ENCODE results near the gene ADCY5.

The ADCY5 gene

GRCh38 chr3:123394391-123395020 is 54.4 kb downstream of the ADCY5 start:
- TF ChIP-seq, protein P1, sequence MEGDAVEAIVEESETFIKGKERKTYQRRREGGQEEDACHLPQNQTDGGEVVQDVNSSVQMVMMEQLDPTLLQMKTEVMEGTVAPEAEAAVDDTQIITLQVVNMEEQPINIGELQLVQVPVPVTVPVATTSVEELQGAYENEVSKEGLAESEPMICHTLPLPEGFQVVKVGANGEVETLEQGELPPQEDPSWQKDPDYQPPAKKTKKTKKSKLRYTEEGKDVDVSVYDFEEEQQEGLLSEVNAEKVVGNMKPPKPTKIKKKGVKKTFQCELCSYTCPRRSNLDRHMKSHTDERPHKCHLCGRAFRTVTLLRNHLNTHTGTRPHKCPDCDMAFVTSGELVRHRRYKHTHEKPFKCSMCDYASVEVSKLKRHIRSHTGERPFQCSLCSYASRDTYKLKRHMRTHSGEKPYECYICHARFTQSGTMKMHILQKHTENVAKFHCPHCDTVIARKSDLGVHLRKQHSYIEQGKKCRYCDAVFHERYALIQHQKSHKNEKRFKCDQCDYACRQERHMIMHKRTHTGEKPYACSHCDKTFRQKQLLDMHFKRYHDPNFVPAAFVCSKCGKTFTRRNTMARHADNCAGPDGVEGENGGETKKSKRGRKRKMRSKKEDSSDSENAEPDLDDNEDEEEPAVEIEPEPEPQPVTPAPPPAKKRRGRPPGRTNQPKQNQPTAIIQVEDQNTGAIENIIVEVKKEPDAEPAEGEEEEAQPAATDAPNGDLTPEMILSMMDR (conservative IDR thresholded peaks at IDR 0.05; ENCODE audit: low read depth, low read length), result no peak
- no peak for DNase-seq (ENCODE audit: low read depth)
- no peak overlapping the region for H3K4me3 ChIP-seq (ENCODE audit: low read length)

DNA sequence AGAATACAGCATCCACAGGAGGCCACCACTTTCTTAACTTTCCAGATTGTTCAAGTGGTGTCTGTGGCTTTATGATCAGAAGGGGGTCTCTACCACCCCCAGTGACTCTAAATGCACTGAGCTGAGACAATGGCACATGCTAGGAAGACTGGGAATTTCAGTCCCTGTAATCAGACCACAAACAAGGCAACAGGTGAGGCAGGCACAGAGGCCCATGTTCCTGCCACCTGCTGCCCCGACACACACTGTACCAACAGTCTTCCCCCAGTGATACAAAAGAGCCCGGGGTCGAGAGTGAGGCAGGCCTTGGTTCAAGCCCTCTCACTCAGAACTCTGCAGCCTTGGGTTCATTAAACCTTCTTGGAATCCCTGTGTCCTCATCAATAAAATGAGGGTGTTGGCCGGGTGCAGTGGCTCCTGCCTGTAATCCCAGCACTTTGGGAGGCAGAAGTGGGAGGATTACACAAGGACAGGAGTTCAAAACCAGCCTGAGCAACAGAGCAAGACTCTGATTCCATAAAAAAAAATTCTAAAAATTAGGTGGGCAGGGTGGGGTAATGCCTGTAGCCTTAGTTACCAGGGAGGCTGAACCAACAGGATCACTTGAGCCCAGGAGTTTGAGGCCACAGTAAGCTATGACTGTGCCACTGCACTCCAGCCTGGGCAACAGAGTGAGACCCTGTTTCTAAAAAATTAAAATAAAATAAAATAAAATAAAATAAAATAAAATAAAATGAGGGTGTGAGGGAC is 55.8 kb downstream of the ADCY5 start:
- TF ChIP-seq, protein P1 (conservative IDR thresholded peaks at IDR 0.05; ENCODE audit: low read depth, low read length), result no peak
- no peak for DNase-seq (ENCODE audit: low read depth)
- no peak overlapping the region for H3K4me3 ChIP-seq (ENCODE audit: low read length)

DNA sequence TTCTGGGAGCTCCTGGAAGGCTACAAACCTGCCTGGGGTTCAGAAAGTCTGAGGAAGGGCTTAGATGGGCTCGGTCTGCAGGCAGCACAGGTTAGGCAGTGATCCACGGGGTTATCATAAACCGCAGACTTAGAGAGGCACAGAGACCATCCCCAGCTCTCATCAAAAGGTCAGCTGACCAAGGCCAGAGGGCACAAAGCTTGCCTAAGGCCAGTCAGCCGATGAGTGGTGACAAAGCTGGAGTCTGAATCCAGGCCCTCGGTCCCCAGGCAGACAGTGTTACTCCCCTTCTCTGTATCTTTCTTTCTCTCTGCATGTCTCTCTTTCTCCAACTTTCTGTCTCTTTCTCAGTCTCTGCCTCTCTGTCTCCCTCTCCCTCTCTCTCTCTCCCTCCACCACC is 56.5 kb downstream of the ADCY5 start:
- TF ChIP-seq, protein P1 (conservative IDR thresholded peaks at IDR 0.05; ENCODE audit: low read depth, low read length), result no peak
- H3K4me3 ChIP-seq (ENCODE audit: low read length), result no peak overlapping the region
- DNase-seq (ENCODE audit: low read depth), result no peak

- no peak overlapping the region for H3K4me3 ChIP-seq (ENCODE audit: low read length)
- TF ChIP-seq, protein P1 (conservative IDR thresholded peaks at IDR 0.05; ENCODE audit: low read depth, low read length), result no peak
- DNase-seq (ENCODE audit: low read depth), result no peak
Measured at GRCh38 chr3:123390865-123391600, 57.9 kb downstream of the ADCY5 start.

DNA sequence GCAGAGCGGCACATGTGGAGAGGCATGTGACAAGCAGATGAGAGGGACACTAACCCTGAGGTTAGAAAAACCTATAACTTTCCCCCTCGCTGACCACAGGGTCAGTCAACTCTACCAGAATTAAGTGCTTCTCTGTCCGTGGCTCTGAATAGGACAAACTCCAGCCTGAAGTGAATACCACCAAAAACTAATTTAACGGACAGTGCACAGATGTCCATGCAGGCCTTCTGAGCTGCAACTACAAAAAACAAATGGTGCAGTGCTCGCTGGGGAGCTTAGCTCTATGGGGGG is 59.3 kb downstream of the ADCY5 start:
- no peak overlapping the region for H3K4me3 ChIP-seq (ENCODE audit: low read length)
- no peak for DNase-seq (ENCODE audit: low read depth)
- TF ChIP-seq, protein P1 (conservative IDR thresholded peaks at IDR 0.05; ENCODE audit: low read depth, low read length), result no peak

- DNase-seq (ENCODE audit: low read depth), result no peak
- no peak overlapping the region for H3K4me3 ChIP-seq (ENCODE audit: low read length)
- TF ChIP-seq, protein P1 (conservative IDR thresholded peaks at IDR 0.05; ENCODE audit: low read depth, low read length), result no peak
Measured at GRCh38 chr3:123388811-123389627, 59.9 kb downstream of the ADCY5 start.
